Prostate gland (tissue), 2 donors: ENCODE results near the gene CORO7.

ENCODE experiments used
- CTCF ChIP-seq, 4 experiments: fragments of 200-600 bp in 2 of 4; fragments of 450-650 bp in 2 of 4; sonication (generic) in 2 of 4; IDR thresholded peaks; 1 replicate in 3 of 4; 2 replicates in 1 of 4; pipeline ENCODE4 v1.5.1; 2016 to 2019; ENCODE audit warnings: antibody characterized with exemption in 4 of 4, mild to moderate bottlenecking in 2 of 4, moderate library complexity in 2 of 4
- POLR2A ChIP-seq: fragments of 450-650 bp; IDR thresholded peaks from one replicate; pipeline ENCODE4 v1.6.1; 2016; ENCODE audit warnings: antibody characterized with exemption, mild to moderate bottlenecking

- TF ChIP-seq CTCF (IDR thresholded peaks at IDR 0.05) (no peak), POLR2A (no peak)
Observed at GRCh38 chr16:4382795-4383357, 33.5 kb downstream of the CORO7 start.
